Fibroblast of gingiva (primary cell): ENCODE data around the gene SUOX.
A peak's percentile ranks its signal among the peaks of the same experiment; 100 is the strongest.
"Not testable (repeated sequence)": the region's sequence is repeated elsewhere in the genome, so short reads cannot be mapped to it uniquely, and the experiment has no call there.

ENCODE experiments used
- DNase-seq: peaks from one replicate; pipeline ENCODE4 v3.0.0-alpha.2; 2011; ENCODE audit warnings: low read depth

SUOX gene

GRCh38 chr12:56020423-56021184 is 23.5 kb downstream of the SUOX start, which contains the start of gene IKZF4:
IKZF4 (plus strand) TSS chr12:56021043; CDS start chr12:56021494, 451 bp downstream.
- DNase-seq = peak; percentile 39

- DNase-seq = no peak
Measured at GRCh38 chr12:56021889-56022497, 24.9 kb downstream of the SUOX start.

GRCh38 chr12:56028511-56029165 is 31.6 kb downstream of the SUOX start:
- DNase-seq = no peak

DNA sequence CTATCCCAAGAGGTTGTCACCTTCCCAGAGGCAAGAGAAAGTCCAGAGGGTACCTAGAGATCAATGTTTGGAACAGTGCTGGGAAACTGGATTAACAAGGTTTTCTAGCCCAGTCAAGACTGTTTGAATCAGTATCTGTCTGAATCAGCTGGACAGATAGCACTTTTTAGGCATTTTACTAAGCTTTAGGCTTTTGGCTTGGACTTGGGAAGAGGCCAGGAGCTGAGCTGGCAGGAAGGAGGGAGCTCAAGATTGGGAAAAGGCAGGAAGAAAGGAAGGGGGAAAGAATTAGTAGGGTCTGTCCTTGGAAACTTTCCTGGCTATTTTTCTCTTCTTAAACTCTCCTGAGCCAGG is 32.1 kb downstream of the SUOX start:
- DNase-seq = peak; percentile 16

DNA sequence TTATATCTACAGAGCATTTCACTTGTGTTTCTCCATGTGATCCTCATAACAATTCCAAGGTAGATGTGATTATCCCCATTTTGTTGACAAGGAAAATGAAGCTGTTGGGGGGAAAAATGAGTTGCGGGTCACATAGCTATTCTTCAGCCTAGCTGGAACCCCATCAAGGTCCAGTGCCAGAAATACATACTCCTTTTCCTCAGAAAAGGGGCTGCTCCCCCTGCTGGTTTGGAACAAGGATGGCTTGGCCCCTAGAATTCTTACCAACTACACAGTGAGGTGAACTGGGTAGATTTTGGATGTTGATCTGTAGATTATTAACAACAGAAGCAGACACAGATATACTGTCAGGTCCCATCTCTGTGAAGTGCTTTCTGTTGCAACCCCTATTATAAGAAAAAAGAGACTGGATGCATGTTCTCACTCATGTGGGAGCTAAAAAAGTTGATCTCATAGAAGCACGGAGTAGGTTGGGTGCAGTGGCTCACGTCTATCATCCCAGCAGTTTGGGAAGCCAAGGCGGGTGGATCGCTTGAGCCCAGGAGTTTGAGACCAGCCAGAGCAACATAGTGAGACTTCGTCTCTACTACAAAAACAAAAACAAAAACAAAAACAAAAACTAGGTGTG is 32.7 kb downstream of the SUOX start:
- peak; percentile 43 for DNase-seq

DNA sequence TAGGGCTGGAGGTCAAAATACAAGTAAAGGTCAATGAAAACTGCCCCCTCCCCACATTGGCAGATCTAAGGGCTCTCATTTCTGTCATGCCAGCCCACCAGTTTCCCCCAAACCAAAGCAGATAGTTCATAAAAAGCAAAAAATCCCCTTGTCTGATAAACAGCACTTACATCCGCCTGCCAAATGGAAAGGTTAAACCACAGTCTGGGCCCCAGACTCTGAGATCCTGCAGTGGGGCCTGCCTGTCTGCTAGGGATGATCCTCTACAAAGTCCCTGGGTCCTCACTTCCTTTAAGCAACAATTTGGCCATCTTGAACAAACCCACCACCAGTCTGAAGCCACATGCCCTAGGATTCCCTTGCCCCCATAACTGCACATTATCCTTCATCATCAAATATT is 34.9 kb downstream of the SUOX start:
- DNase-seq = no peak

DNA sequence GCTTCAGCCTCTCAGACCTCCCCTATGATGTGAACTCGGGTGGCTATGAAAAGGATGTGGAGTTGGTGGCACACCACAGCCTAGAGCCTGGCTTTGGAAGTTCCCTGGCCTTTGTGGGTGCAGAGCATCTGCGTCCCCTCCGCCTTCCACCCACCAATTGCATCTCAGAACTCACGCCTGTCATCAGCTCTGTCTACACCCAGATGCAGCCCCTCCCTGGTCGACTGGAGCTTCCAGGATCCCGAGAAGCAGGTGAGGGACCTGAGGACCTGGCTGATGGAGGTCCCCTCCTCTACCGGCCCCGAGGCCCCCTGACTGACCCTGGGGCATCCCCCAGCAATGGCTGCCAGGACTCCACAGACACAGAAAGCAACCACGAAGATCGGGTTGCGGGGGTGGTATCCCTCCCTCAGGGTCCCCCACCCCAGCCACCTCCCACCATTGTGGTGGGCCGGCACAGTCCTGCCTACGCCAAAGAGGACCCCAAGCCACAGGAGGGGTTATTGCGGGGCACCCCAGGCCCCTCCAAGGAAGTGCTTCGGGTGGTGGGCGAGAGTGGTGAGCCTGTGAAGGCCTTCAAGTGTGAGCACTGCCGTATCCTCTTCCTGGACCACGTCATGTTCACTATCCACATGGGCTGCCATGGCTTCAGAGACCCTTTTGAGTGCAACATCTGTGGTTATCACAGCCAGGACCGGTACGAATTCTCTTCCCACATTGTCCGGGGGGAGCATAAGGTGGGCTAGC is 37.7 kb downstream of the SUOX start:
- DNase-seq = no peak

DNA sequence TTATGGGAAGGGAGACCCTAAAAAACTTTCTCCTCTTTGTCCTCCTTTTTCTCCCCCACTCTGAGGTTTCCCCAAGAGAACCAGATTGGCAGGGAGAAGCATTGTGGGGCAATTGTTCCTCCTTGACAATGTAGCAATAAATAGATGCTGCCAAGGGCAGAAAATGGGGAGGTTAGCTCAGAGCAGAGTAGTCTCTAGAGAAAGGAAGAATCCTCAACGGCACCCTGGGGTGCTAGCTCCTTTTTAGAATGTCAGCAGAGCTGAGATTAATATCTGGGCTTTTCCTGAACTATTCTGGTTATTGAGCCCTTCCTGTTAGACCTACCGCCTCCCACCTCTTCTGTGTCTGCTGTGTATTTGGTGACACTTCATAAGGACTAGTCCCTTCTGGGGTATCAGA is 40.1 kb downstream of the SUOX start:
- DNase-seq = peak; percentile 30

GRCh38 chr12:56038022-56038655 is 41.1 kb downstream of the SUOX start:
- no peak for DNase-seq

GRCh38 chr12:56040151-56040550 is 43.1 kb downstream of the SUOX start:
- no peak for DNase-seq

GRCh38 chr12:56040963-56041551 is 44.0 kb downstream of the SUOX start:
- no peak for DNase-seq

- peak; percentile 100 for DNase-seq
Measured at GRCh38 chr12:56041552-56042429, 44.7 kb downstream of the SUOX start, which contains the start of gene RPS26. RPS26 (plus strand) TSS chr12:56041918; CDS start chr12:56042167, 249 bp downstream.

DNA sequence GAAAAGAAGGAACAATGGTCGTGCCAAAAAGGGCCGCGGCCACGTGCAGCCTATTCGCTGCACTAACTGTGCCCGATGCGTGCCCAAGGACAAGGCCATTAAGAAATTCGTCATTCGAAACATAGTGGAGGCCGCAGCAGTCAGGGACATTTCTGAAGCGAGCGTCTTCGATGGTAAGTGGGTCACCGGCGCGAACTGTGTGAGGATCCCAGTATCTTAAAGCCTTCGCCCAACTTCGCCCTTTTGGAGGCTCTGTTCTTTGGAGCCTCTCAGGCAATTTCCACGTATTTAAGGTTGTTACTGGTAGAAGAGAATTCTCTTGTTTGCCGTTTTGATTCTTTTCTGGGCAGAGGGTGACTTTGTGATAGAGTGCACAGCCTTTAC is 45.3 kb downstream of the SUOX start:
- not testable (repeated sequence) for DNase-seq

DNA sequence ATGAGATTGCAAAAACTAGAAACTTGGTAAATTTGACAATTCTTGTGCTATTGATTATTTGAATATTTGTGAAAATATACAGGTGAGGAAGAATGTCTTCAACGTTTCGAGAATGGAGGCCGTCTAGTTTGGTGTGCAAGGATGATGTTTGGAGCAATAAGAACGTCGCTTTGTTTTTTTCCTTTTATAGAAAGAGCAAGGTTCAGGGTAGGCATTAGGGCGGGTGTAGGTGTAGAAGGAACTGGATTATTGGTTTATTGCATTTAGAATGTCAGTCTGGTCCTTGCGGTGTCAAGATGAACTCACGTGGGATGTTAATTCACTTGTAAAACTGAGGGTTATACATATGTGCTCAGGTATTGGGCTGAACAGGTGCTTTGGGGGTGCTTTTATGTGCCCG is 45.8 kb downstream of the SUOX start:
- no peak for DNase-seq

DNA sequence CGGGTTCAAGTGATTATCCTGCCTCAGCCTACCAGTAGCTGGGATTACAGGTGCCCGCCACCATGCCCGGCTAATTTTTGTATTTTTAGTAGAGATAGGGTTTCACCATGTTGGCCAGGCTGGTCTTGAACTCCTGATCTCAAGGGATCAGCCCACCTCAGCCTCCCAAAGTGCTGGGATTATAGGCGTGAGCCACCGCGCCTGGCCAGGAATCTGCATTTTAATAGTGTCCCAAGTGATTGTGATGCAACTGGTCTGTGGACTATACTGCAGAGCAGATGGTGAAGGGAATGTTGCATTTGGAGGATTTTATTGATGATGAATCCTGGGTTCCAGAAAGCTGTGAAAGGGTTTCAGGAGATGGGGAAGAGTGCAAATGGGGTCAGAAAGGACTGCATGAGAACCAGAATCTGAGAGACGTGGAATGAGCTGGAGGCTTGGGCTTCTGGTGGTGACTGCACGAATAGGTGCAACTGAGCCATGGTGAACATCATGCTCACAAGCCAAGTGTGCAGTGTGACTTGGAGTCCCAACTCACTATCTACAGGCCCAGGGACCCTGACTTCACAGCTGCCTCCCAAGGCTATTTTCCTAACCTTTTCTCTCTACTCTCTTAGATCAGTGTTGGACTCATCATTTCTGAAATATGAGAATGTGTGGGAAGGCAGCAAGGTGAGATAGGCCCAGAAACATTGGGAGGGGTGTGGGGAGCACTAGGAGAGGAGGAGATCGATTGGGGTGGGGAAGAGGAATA is 49.1 kb downstream of the SUOX start:
- DNase-seq = no peak

DNA sequence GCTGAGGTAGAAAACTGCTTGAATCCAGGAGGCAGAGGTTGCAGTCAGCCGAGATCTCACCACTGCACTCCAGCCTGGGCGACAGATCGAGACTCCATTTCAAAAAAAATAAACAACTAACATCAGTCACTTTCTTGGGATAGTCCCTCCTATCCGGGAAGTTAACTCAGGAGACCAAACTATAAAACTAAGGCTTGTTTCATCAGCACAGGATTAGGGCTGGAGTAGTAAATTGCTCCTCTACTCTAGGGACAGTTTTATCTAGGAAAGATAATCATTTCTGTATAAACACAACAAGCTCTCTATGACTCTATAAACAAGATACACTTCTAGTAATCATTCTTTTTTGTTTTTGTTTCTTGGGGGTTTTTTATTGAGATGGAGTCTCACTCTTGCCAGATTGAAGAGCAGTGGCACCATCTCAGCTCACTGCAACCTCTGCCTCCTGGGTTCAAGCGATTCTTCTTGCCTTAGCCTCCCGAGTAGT is 56.4 kb downstream of the SUOX start:
- no peak for DNase-seq
